Fibroblast of lung (primary cell): ENCODE data around the gene CABP1. TPM values are rescaled to one million over a fixed set of nuclear protein-coding genes. Genes with fewer than 3 reads are reported as not detected.

Source experiments
- DNase-seq, 2 donors: peaks; one replicate each; pipeline versions ENCODE4 v3.0.0 to v3.0.0-alpha.2; 2010; ENCODE audit warnings: low read depth in 2 of 2
- H2AFZ ChIP-seq: 2 replicates; pipeline ENCODE4 v1.5.1; 2012; ENCODE audit warnings: low read length, control low read depth, inconsistent platforms
- H3K27ac ChIP-seq: 2 replicates; pipeline ENCODE4 v1.5.1; 2011; ENCODE audit warnings: low read length, control low read depth; ENCODE audit not compliant: insufficient read depth
- H3K27me3 ChIP-seq: 2 replicates; pipeline ENCODE4 v1.5.1; 2011; ENCODE audit warnings: mild to moderate bottlenecking, low read length; ENCODE audit not compliant: control insufficient read depth, insufficient read depth
- H3K36me3 ChIP-seq: 2 replicates; pipeline ENCODE4 v1.5.1; 2011; ENCODE audit warnings: low read length; ENCODE audit not compliant: control insufficient read depth, insufficient read depth
- H3K4me1 ChIP-seq: 2 replicates; pipeline ENCODE4 v1.5.1; 2011; ENCODE audit warnings: low read length; ENCODE audit not compliant: control insufficient read depth, insufficient read depth; ENCODE audit errors: extremely low read depth
- H3K4me2 ChIP-seq: 2 replicates; pipeline ENCODE4 v1.5.1; 2011; ENCODE audit warnings: low read length, control low read depth; ENCODE audit not compliant: insufficient read depth; ENCODE audit errors: extremely low read depth
- H3K4me3 ChIP-seq, 4 experiments: fragments of 200-600 bp in 1 of 4; sonication (generic) in 1 of 4; replicated peaks in 1 of 4; 2 replicates each; pipeline ENCODE4 v1.5.1; 2011 to 2016; ENCODE audit warnings: low read length in 4 of 4, low read depth in 3 of 4, mild to moderate bottlenecking in 3 of 4, control low read depth in 2 of 4, inconsistent platforms in 1 of 4, mixed read lengths in 1 of 4; ENCODE audit not compliant: insufficient read depth in 1 of 4; ENCODE audit errors: control extremely low read depth in 1 of 4
- H3K79me2 ChIP-seq: 2 replicates; pipeline ENCODE4 v1.5.1; 2012; ENCODE audit warnings: mild to moderate bottlenecking, low read length, inconsistent platforms; ENCODE audit not compliant: control insufficient read depth, insufficient read depth
- H3K9ac ChIP-seq: 2 replicates; pipeline ENCODE4 v1.5.1; 2011; ENCODE audit warnings: mild to moderate bottlenecking, low read length, control low read depth; ENCODE audit not compliant: insufficient read depth
- H3K9me3 ChIP-seq: 2 replicates; pipeline ENCODE4 v1.5.1; 2012; ENCODE audit warnings: low read depth, low read length; ENCODE audit not compliant: control insufficient read depth, insufficient read depth
- H4K20me1 ChIP-seq: 2 replicates; pipeline ENCODE4 v1.5.1; 2011; ENCODE audit warnings: low read length; ENCODE audit not compliant: control insufficient read depth, insufficient read depth; ENCODE audit errors: extremely low read depth
- EZH2 ChIP-seq: IDR thresholded peaks from 2 replicates; pipeline ENCODE4 v1.5.1; 2012; ENCODE audit warnings: low read length, control low read depth, mild to moderate bottlenecking; ENCODE audit errors: missing control alignments
- polyA plus RNA-seq, 2 donors: library from polyadenylated mRNA; depleted of rRNA in 1 of 2; stranded (reverse) in 1 of 2; unstranded in 1 of 2; fragments of >200 nt; gene quantifications; 2 replicates each; pipeline ENCODE4 v1.2.1, GENCODE V29; 2011 to 2012; ENCODE audit warnings: missing spikeins in 1 of 2
- total RNA-seq: library from RNA; depleted of rRNA; stranded (reverse); fragments of >200 nt; gene quantifications from 2 replicates; pipeline ENCODE4 v1.2.1, GENCODE V29; 2014
- TF ChIP-seq, protein P1 (sequence below), 2 donors: IDR thresholded peaks in 1 of 2; conservative IDR thresholded peaks in 1 of 2; 1 replicate in 1 of 2; 2 replicates in 1 of 2; pipeline ENCODE4 v1.5.1; 2011 to 2012; ENCODE audit warnings: low read length in 2 of 2, control low read depth in 1 of 2, inconsistent platforms in 1 of 2, low read depth in 1 of 2, mild to moderate bottlenecking in 1 of 2

Gene CABP1
- total and polyA plus RNA-seq, 2 donors (not counting 1 experiment from before 2014, with no cell fraction given): 0.36 TPM; not detected in 1

DNA sequence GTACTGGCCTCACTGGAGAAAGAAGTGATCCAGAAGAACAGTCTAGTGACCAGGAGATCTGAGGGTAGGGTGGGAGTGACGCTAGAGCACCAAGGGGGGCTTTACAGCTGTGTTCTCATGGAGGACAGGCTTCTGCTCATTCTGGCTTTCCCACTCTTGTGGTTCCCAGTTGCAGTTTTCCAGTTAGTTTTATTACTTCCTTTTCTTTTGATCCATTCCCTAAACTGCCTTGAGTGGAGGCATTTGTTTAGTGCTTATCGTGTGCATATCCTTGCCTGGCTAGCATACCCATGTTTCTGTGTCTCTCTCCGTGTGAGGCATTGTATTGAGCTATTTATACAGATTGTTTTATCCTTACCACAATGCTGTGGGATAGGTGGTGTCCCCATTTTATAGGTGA is 50.6 kb downstream of the CABP1 start:
- Histone ChIP-seq H3K27me3 (no peaks in the 10 kb centered on the region), H3K36me3 (no peaks in the 10 kb centered on the region), H4K20me1 (no peaks in the 10 kb centered on the region), H3K9me3 (no peaks in the 10 kb centered on the region), H3K4me3 (no peak overlapping the region), H3K4me1 (peaks cover 8% of the 10 kb centered on the region), H2AFZ (no peak overlapping the region), H3K79me2 (peaks cover 56% of the 10 kb centered on the region), H3K9ac (no peak overlapping the region), H3K27ac (no peak overlapping the region), H3K4me2 (no peak overlapping the region)
- no peak for TF ChIP-seq EZH2
- TF ChIP-seq, protein P1, sequence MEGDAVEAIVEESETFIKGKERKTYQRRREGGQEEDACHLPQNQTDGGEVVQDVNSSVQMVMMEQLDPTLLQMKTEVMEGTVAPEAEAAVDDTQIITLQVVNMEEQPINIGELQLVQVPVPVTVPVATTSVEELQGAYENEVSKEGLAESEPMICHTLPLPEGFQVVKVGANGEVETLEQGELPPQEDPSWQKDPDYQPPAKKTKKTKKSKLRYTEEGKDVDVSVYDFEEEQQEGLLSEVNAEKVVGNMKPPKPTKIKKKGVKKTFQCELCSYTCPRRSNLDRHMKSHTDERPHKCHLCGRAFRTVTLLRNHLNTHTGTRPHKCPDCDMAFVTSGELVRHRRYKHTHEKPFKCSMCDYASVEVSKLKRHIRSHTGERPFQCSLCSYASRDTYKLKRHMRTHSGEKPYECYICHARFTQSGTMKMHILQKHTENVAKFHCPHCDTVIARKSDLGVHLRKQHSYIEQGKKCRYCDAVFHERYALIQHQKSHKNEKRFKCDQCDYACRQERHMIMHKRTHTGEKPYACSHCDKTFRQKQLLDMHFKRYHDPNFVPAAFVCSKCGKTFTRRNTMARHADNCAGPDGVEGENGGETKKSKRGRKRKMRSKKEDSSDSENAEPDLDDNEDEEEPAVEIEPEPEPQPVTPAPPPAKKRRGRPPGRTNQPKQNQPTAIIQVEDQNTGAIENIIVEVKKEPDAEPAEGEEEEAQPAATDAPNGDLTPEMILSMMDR (conservative IDR thresholded peaks at IDR 0.05 in 1 of 2, IDR thresholded peaks at IDR 0.05 in 1 of 2; ENCODE audit: low read depth in 1 of 2, low read length in 2 of 2): no peak
- DNase-seq: no peak

DNA sequence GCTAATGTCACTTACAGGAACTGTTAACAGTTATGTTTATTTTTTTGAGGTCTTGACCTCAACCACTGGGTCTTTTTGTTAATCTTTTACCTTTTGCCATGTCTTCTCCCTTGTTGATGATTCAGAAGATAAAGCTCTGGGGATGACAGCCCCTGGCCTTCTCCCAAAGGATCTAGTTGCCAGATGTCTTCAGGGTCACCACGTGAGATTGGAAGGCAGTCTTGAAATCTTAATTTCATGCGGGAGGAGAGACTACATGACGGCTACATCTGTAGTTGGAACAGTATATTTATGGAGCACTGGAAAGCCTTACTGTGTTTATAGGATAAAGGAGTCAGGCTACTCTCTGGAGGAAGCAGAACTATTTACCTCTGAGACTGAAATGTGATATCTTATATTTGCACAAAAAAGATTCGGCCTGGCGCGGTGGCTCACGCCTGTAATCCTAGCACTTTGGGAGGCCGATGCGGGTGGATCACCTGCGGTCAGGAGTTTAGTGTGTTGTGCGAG is 52.2 kb downstream of the CABP1 start:
- Histone ChIP-seq H3K9me3 (no peaks in the 10 kb centered on the region), H3K79me2 (peaks cover 50% of the 10 kb centered on the region), H3K27ac (no peak overlapping the region), H3K27me3 (no peaks in the 10 kb centered on the region), H3K4me1 (peaks cover 8% of the 10 kb centered on the region), H4K20me1 (no peaks in the 10 kb centered on the region), H2AFZ (no peak overlapping the region), H3K9ac (no peak overlapping the region), H3K4me3 (no peak overlapping the region), H3K4me2 (no peak overlapping the region), H3K36me3 (peaks cover 5% of the 10 kb centered on the region)
- DNase-seq: peak in 1 of 2 donors; percentile 12
- TF ChIP-seq, protein P1 (conservative IDR thresholded peaks at IDR 0.05 in 1 of 2, IDR thresholded peaks at IDR 0.05 in 1 of 2; ENCODE audit: low read depth in 1 of 2, low read length in 2 of 2): no peak
- TF ChIP-seq EZH2: no peak

DNA sequence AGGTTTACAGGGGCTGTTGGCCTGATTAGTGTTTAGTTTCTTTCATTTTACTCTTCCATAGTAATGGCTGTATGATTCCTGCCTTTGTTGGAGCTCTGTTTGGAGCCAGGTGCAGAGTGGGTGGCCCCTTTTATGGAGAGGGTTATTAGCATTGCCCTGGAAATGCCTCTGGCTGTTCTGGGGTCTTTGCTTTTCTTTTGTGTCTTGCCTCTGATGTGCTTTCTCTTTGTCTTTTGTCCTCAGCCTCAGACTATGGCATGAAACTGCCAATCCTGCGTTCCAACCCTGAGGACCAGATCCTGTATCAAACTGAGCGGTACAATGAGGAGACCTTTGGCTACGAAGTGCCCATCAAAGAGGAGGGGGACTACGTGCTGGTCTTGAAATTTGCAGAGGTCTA is 53.4 kb downstream of the CABP1 start:
- no peak overlapping the region for H3K9ac ChIP-seq
- H3K4me2 ChIP-seq: no peak overlapping the region
- H3K27me3 ChIP-seq: no peaks in the 10 kb centered on the region
- H4K20me1 ChIP-seq: no peaks in the 10 kb centered on the region
- DNase-seq: no peak
- no peaks in the 10 kb centered on the region for H3K9me3 ChIP-seq
- no peak overlapping the region for H3K27ac ChIP-seq
- H2AFZ ChIP-seq: no peak overlapping the region
- H3K4me1 ChIP-seq: peaks cover 8% of the 10 kb centered on the region
- peaks cover 38% of the 10 kb centered on the region for H3K79me2 ChIP-seq
- peaks cover 8% of the 10 kb centered on the region for H3K36me3 ChIP-seq
- TF ChIP-seq EZH2: no peak
- TF ChIP-seq, protein P1 (conservative IDR thresholded peaks at IDR 0.05 in 1 of 2, IDR thresholded peaks at IDR 0.05 in 1 of 2; ENCODE audit: low read depth in 1 of 2, low read length in 2 of 2): no peak
- H3K4me3 ChIP-seq: no peak overlapping the region
